HG03432 (cell line): ENCODE data around the gene RRAS.
"Not testable (repeated sequence)": the region's sequence is repeated elsewhere in the genome, so short reads cannot be mapped to it uniquely, and the experiment has no call there.

Source experiments
- ATAC-seq: cut with Tn5 transposase; IDR thresholded peaks from one replicate; pipeline ENCODE4 v1.9.1; 2021; ENCODE audit warnings: mild to moderate bottlenecking, moderate library complexity; ENCODE audit not compliant: unreplicated experiment

RRAS gene

DNA sequence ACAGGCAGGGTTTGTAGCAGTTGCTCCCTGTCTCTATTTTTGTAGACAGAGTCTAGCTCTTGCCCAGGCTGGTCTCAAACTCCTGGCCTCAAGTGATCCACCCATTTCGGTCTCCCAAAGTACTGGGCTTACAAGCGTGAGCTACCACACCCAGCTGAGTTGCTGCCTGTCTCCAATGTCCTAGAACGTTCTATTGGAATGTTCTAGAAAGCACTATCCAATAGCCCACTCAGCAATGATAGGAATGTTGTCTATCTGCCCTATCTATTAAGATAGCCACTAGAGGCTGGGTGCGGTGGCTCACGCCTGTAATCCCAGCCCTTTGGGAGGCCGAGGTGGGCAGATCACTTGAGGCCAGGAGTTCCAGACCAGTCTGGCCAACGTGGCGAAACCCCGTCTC, 6.7 kb downstream of the RRAS start:
- ATAC-seq = not testable (repeated sequence)

DNA sequence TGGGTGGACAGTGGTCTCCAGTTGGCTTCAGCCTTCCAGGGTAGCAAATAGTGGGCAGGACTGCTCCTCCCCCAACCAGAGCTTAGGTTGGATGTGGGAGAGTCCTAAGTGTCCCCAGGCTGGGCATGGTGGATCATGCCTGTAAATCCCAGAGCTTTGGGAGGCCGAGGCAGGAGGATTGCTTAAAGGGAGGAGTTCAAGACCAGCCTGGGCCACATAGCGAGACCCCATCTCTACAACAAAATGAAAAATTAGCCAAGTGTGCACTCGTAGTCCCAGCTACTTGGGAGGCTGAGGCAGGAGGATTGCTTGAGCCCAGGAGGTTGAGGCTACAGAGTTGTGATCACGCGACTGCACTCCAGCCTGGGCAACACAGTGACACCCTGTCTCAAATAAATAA, 7.4 kb downstream of the RRAS start:
- ATAC-seq = no peak

DNA sequence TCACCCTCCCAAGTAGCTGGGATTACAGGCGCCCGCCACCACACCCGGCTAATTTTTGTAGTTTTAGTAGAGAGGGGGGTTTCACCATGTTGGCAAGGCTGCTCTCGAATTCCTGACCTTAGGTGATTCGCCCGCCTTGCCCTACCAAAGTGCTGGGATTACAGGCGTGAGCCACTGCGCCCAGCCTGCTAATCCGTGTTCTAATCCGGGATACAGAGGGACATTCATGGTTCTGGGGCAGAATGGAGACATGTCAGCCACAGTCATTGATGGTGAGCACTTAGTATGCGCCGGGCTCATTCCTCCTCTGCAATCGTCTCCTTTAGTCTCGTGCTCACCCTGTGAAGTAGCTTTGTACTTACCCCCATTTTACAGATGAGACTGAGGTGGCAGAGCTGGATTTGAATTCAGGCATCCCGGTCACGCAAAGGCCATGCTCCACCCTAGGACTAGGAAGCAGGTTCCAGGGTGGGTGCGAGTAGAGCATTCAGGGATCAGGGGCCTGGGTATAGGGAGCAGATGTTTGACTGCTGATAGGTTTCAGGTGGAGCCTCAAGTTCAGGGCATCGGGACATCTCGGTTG, 8.2 kb downstream of the RRAS start:
- ATAC-seq = no peak

DNA sequence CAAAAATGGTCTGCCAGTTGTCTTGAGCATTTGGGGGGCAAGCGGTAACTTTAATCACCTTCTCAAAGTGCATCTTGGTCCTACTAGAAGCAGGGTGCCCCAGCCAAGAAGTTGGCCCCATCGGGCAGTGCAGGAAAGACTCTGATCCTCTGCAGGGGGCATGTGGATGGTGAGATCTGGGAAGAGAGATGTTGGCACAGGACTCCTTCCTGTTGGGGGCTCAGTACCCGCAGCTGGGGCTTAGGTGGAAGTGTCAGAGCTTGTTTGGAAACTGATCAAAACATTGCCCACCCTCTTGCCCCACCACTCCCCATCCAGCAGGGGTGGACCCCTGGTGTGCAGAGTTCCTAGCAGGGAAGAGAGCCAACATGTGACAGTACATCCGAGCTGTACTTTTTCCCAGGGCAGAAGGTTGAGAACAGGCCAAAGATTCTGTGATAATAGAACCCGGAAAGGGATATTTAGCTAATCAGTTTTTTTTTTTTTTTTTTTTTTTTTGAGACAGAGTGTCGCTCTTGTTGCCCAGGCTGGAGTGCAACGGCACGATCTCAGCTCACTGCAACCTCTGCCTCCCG, 8.8 kb downstream of the RRAS start:
- no peak for ATAC-seq

DNA sequence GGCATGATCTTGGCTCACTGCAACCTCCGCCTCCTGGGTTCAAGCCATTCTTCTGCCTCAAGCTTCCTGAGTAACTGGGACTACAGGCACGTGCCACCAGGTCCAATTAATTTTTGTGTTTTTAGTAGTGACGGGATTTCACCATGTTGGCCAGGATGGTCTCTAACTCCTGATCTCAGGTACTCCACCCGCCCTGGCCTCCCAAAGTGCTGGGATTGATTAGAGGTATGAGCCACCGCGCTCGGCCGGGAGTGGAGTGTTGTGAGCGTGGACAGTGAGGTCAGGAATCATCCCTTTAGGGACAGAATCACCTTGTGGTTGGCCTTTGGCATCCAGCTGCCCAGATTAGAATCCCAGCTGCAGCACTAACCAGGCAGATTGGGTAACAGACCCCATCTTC, 10.3 kb downstream of the RRAS start:
- ATAC-seq = no peak

DNA sequence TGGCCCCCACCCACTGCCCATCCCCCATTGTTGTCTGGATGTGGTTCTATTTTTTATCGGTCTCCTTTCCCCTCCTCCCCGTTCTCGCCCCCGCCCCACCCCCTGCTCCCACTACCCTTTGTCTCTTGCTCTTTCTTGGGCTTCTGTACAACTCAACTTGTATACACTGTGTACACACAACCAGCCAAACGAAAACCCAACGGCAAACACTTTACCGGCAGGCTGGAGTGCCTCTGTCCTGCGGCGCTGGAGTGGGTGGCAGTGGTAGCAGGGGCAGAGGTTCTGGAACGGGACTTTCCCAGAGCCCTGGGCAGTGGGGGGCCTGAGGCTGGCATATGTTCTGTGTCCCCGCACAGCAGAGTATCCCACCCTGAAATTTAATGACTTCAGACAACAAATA, 13.7 kb downstream of the RRAS start:
- ATAC-seq = no peak

DNA sequence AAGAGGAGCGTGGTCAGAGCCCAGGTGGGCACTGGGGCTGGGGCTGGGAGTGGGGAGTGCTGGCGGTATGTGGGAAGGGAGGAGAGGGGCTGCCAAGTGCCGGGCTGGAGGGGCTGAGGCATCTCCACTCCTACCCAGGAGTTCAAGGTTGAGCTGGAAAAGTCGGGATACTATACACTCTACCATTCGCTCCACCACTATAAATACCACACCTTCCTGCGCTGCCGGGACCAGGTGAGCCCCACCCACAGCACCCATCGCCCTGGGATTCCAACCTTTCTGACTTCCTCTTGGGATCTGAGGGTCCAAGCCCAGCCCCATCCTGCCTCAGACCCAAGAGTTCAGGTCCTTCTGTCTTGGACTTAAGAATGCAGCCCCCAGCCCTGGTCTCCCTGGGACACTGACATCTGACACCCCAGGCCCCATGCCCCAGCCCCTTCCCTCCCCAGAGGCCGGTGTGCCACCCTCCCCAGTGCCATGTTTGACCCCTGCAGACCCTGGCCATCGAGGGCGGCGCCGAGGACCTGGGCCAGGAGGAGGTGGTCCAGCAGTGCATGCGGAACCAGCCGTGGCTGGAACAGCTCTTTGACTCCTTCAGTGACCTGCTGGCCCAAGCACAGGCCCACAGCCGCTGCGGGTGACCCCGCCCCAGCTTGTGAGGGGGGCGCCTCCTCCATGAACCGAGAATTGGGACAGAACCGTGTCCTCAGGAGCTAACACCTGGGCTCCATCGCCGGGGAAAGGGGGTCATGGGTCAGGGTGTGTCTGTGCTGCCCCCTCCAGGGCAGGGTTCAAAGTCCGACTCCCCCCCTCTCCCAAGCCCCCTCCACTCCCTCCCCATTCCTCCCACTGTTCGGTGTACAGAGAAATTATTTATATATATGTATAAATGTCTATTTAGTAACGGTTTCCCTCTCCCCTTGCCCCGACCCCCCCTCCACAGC, 14.7 kb downstream of the RRAS start:
- no peak for ATAC-seq

DNA sequence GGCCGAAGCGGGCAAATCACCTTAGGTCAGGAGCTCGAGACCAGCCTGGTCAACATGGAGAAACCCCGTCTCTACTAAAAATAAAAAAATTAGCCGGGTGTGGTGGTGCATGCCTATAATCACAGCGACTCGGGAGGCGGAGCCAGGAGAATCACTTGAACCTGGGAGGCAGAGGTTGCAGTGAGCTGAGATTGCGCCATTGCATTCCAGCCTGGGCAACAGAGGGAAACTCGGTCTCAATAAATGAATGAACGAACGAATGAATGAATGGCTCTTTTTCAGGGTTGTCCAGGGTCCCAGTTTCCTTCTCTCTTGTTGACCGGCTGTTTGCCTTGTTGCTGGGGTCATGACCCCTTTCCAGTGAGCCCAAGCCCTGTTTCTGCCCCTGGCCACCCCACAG, 22.1 kb downstream of the RRAS start:
- not testable (repeated sequence) for ATAC-seq

DNA sequence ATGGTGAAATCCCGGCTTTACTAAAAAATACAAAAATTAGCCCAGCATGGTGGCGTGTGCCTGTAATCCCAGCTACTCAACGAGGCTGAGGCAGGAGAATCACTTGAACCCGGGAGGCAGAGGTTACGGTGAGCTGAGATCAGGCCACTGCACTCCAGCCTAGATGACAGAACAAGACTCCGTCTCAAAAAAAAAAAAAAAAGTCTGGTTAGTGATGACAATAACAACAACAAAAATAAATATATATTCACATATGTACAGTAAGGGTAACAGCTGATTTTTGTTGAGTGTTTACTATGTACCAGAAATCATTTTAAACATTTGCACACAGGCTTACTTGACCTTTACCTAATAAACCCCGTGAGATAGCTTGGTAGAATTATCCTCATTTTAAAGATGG, 23.0 kb downstream of the RRAS start:
- ATAC-seq = no peak

DNA sequence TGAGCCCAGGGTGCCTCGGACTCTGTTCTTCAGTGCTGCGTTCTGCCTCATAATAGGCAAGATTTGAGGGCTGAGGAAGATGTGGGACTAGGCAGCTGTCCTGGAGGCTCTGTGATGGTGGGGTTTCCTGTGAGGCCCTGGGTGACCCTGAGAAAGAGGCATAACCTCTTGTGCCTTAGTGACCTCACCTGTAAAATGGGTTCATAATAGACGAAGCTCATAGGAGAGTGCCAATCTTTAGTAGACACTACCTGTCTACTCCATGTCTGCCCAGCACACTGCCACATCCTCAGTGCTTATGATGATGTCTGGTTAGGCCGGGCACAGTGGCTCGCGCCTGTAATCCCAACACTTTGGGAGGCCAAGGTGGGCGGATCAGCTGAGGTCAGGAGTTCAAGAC, 23.4 kb downstream of the RRAS start:
- ATAC-seq = no peak

DNA sequence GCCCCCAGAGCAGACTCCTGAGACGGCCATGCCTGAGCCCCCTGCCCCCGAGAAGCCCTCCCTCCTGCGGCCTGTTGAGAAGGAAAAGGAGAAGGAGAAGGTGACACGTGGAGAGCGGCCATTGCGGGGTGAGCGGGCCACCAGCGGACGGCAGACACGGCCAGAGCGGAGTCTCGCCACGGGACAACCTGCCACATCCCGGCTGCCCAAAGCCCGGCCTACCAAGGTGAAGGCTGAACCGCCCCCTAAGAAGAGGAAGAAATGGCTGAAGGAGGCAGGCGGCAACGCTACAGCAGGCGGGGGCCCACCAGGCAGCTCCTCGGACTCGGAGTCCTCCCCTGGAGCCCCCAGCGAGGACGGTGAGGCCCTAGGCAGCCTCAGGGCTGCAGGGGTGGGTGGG, 24.1 kb downstream of the RRAS start:
- no peak for ATAC-seq

DNA sequence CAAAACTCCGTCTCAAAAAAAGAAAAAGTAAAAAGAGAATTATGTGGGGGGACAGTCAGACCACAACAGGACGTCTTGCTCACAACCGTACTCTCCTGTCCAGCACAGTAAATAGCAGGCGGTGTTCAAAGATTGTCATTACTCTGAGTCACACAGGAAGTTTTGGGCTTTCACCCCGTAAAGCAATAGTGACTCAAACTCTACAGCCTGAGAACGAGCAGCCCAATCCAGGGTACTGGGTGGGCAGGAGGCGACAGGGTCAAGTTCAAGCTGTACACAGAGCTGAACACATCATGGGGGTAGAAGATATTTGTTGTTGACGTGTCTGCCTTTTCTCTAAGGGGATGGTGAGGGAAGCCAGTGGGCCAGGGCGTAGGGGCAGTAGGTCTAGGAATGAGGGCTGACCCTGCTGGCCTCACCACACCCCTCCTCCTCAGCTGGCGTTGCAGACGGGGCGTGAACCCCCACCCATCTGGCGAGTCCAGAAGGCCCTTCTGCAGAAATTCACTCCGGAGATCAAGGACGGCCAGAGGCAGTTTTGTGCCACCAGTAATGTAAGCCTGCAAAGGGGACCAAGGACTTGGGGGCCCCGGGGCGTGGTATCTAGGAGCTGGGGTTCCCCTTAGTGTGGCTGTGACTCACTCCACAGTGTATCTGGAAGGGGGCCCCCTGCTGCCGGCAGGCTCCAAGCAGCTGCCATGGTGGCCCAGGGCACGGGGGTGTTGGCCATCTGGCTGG, 25.7 kb downstream of the RRAS start:
- no peak for ATAC-seq

DNA sequence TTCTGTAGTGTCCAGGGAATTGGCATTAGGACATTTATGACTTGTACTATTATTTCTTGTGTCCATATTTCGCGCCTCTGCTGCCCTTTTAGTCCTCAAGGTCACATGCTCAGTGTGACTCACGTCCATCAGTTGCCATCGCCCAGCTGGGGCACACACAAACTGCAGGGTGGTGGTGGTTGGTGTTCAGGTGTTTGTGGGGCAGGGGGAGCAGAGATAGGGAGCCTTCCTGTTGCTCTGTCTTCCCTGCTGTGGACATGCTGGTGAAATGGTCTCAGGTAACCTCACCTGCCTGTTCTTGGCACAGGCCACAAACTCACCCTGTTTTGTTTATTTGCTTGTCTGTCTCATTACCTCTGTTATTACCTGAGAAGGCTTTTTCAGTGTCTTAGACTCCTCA, 26.6 kb downstream of the RRAS start:
- no peak for ATAC-seq

DNA sequence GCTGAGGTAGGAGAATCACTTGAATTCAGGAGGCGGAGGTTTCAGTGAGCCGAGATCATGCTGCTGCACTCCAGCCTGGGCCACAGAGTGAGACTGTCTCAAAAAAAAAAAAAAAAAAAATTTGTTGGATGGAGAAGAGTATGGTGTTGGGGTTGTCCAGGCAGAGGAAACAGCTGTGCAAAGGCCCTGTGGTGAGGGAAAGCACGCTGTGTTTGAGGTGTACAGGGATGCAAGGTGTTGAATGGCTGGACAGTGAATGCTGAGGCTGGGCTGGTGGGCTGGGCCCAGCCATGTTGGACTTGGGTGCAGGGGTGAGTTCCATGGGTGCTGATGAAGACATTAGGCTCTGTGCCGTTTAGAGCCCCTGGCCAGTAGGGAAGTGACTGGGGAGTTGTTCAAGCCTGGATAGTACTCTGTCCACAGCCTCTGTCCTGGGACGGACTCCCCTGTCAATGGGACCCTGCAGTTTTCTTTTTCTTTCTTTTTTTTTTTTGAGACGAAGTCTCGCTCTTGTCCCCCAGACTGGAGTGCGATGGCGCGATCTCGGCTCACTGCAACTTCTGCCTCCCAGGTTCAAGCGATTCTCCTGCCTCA, 30.3 kb downstream of the RRAS start:
- no peak for ATAC-seq

DNA sequence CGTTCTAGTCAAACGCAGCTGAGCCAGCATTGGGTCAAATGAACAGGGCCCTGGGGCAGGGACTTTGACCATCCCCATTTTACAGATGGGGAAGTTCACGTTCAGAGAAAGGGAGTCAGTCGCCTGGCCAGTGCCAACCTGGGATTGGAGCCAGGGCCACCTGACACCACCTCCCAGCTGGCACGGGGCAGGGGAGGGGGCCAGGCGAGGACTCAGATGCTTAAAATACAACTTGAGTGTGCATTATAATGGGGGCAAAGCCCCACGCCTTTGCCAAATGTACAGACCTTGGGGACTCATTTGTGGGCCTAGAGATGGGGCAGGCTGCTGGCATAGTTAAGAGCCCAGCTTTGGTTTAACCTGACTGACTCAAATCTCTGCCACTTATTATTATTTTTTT, 34.3 kb downstream of the RRAS start:
- ATAC-seq = no peak

DNA sequence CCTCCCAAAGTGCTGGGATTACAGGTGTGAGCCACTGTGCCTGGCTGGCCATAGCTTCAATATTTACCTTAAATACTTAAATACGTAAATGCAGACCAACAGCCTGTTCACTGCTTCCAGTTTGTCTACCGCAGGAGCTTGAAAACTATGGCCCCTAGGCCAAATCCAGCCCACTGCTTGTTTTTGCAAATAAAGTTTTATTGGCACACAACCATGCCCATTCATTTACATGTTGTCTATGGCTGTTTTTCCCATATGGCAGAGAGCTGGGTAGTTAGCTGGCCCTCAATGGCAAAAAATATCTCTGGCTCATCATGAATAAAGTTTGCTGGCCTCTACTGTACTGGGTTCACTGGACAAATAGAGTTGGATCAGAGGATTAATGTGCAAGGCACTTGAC, 37.1 kb downstream of the RRAS start:
- no peak for ATAC-seq

DNA sequence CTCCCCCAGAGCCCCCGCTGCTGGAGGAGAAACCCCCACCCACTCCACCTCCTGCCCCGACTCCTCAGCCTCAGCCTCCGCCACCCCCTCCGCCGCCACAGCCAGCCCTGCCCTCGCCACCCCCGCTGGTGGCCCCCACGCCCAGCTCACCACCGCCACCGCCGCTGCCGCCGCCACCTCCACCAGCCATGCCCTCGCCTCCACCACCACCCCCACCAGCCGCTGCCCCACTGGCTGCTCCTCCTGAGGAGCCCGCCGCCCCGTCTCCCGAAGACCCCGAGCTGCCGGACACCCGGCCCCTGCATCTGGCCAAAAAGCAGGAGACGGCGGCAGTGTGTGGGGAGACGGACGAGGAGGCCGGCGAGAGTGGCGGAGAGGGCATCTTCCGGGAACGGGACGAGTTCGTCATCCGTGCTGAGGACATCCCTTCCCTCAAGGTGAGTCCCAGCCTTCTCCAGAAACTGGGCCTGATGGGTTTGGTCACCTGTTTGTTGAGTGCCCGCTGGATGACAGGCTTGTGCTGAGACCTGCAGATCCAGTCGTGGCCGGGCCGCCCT, 38.4 kb downstream of the RRAS start:
- no peak for ATAC-seq

DNA sequence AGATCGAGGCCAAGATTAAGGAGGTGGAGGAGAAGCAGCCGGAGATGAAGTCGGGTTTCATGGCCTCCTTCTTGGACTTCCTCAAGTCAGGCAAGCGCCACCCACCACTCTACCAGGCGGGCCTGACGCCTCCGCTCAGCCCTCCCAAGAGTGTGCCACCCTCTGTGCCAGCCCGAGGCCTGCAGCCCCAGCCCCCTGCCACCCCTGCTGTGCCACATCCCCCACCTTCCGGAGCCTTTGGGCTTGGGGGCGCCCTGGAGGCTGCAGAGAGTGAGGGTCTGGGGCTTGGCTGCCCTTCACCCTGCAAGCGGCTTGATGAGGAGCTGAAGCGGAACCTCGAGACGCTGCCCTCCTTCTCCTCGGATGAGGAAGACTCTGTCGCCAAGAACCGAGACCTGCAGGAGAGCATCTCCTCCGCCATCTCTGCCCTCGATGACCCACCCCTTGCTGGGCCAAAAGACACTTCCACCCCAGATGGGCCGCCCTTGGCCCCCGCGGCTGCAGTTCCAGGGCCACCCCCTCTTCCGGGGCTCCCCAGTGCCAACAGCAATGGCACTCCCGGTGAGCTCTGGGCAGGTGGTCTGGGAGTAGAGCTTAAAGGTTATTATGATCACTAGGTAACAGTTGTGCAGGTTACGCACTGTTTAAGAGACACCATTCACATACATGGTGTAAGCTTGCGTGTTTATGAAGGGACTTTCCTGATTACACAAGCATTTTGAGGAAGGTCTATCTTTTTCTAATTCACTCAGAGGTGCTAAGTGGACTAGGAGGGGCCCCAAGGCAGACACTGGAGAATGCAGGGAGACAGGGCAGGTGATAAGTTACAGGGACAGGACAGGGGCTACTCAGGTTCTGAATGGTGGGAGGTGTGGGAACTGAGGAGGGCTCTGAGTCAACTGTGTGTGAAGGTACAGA, 40.3 kb downstream of the RRAS start:
- ATAC-seq = no peak

DNA sequence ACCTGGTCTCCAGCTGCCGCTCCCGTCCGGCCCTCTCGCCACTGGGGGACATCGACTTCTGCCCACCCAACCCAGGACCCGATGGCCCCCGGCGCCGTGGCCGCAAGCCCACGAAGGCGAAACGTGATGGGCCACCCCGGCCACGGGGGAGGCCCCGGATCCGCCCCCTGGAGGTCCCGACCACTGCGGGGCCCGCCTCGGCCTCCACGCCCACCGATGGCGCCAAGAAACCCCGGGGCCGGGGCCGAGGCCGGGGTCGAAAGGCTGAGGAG, 42.3 kb downstream of the RRAS start:
- no peak for ATAC-seq
